Vagina (tissue), 2 donors: Measurements from ENCODE around the gene UROD.

Source experiments
- POLR2A ChIP-seq, 2 donors: fragments of 450-650 bp; IDR thresholded peaks; one replicate each; pipeline ENCODE4 v1.6.1; 2017; ENCODE audit warnings: antibody characterized with exemption in 2 of 2, mild to moderate bottlenecking in 2 of 2, moderate library complexity in 2 of 2
- POLR2AphosphoS5 ChIP-seq, 2 donors: sonication (generic); formaldehyde crosslinking; IDR thresholded peaks; one replicate each; pipeline ENCODE4 v1.9.0; 2017; ENCODE audit warnings: antibody characterized with exemption in 2 of 2, mild to moderate bottlenecking in 2 of 2, low read depth in 1 of 2; ENCODE audit not compliant: insufficient read depth in 1 of 2
- TF ChIP-seq, protein P1 (sequence below), 3 experiments: fragments of 450-650 bp in 2 of 3; fragments of 200-600 bp in 1 of 3; sonication (generic) in 1 of 3; IDR thresholded peaks; one replicate each; pipeline ENCODE4 v1.5.1; 2017 to 2019; ENCODE audit warnings: antibody characterized with exemption in 3 of 3, mild to moderate bottlenecking in 2 of 3, moderate library complexity in 2 of 3

GRCh38 chr1:45014321-45015028 is 2.4 kb downstream of the UROD start:
- TF ChIP-seq, protein P1, sequence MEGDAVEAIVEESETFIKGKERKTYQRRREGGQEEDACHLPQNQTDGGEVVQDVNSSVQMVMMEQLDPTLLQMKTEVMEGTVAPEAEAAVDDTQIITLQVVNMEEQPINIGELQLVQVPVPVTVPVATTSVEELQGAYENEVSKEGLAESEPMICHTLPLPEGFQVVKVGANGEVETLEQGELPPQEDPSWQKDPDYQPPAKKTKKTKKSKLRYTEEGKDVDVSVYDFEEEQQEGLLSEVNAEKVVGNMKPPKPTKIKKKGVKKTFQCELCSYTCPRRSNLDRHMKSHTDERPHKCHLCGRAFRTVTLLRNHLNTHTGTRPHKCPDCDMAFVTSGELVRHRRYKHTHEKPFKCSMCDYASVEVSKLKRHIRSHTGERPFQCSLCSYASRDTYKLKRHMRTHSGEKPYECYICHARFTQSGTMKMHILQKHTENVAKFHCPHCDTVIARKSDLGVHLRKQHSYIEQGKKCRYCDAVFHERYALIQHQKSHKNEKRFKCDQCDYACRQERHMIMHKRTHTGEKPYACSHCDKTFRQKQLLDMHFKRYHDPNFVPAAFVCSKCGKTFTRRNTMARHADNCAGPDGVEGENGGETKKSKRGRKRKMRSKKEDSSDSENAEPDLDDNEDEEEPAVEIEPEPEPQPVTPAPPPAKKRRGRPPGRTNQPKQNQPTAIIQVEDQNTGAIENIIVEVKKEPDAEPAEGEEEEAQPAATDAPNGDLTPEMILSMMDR (IDR thresholded peaks at IDR 0.05) = peak; percentile 77 to 86 (median 83)
- TF ChIP-seq POLR2A (IDR thresholded peaks at IDR 0.05) = no peak
- TF ChIP-seq POLR2AphosphoS5 (IDR thresholded peaks at IDR 0.05; ENCODE audit: insufficient read depth in 1 of 2, low read depth in 1 of 2) = no peak
